ENCODE measurements around the gene PRKCQ. TPM values are rescaled to one million over a fixed set of nuclear protein-coding genes. Genes with fewer than 3 reads are reported as not detected.
"Not testable (repeated sequence)": the region's sequence is repeated elsewhere in the genome, so short reads cannot be mapped to it uniquely, and the experiment has no call there.

The PRKCQ gene
- total and polyA plus RNA-seq, 2 of the 13 experiments (the other 11 are each of a cell fraction or from before 2014, with no cell fraction given), result 0.13 to 0.35 TPM

DNA sequence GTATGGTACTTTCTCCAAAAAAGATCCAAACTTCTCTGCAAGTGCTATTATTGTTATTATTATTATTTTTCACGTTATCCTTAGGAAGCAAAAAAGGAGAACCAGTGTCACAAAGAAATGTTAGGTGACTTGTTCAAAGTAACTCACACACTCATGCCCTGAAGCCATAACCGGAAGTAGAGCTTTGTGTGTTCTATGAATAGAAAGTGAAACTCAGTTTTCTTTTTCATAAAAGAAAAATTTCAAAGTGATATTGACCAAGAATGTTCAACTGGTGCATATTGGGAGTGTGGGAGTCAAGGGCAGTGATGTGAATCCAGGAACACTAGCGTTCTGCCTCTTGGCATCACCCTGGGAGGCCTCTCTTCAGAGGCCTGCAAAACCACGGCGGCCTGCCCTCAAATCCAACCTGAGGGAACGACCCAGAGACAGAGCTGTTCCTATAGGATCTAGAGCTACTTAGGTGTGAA is 106.1 kb downstream of the PRKCQ start:
- Histone ChIP-seq H4K20me1 (ENCODE audit: insufficient read depth, low read length) (no peaks in the 10 kb centered on the region), H3K36me3 (replicated peaks in 1 of 2; ENCODE audit: control insufficient read depth in 1 of 2, insufficient read depth in 2 of 2, low read length in 2 of 2) (no peaks in the 10 kb centered on the region), H3K4me1 (ENCODE audit: insufficient read depth, low read length) (no peaks in the 10 kb centered on the region), H3K9me3 (ENCODE audit: low read length) (no peaks in the 10 kb centered on the region), H2AFZ (ENCODE audit: low read length) (no peak overlapping the region), H3K9ac (ENCODE audit: insufficient read depth, low read depth, low read length) (no peak overlapping the region), H3K4me3 (replicated peaks in 1 of 3; ENCODE audit: insufficient read depth in 1 of 3, low read depth in 2 of 3, low read length in 3 of 3) (no peak overlapping the region), H3K4me2 (ENCODE audit: low read depth, low read length) (peak overlapping the region; percentile 18; the same call in 1 of the 2 replicates), H3K79me2 (ENCODE audit: insufficient read depth, low read length) (no peaks in the 10 kb centered on the region), H3K27ac (ENCODE audit: extremely low read length, insufficient read depth, low read length) (no peak overlapping the region), H3K27me3 (ENCODE audit: control insufficient read depth in 1 of 2, insufficient read depth in 2 of 2, low read length in 2 of 2) (no peaks in the 10 kb centered on the region)
- FAIRE-seq (no peak), DNase-seq (ENCODE audit: low spot score) (no peak), ATAC-seq (no peak)
- intact Hi-C loops (cut with micrococcal nuclease; ENCODE audit: unreplicated experiment) (no loop called here), in situ Hi-C loops (cut with HindIII; ENCODE audit: extremely low pct_ligation_motif_present, low pct_unique_long_range_greater_than_20kb) (no loop called here)
- no peak for TF ChIP-seq SAFB2 (CRISPR knock-in tag; IDR thresholded peaks at IDR 0.05; ENCODE audit: borderline replicate concordance, low read depth)
- peak; percentile 22; the same call in 1 of the 2 replicates for TF ChIP-seq ZFY (CRISPR knock-in tag; IDR thresholded peaks at IDR 0.05)
- ChIA-PET CTCF (ENCODE audit: low intra/inter-chr PET ratio, low total read pairs) (no interaction called here), POLR2A (no interaction called here)
- no TSS peak for BruUV-seq (replicated peaks)
- 30% methylated on average over 6 of the region's 6 CpGs for WGBS (ENCODE audit: low lambda C conversion rate)

GRCh38 chr10:6473430-6473829 is 106.6 kb downstream of the PRKCQ start:
- H2AFZ ChIP-seq (ENCODE audit: low read length), result no peak overlapping the region
- BruUV-seq (replicated peaks), result no TSS peak

DNA sequence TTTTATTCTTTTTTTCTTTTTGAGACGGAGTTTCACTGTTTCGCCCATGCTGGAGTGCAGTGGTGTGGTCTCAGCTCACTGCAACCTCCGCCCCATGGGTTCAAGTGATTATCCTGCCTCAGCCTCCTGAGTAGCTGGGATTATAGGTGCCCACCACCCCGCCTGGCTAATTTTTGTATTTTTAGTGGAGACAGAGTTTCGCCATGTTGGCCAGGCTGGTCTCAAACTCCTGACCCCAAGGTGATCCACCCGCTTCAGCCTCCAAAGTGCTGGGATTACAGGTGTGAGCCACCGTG is 107.4 kb downstream of the PRKCQ start:
- H3K79me2 ChIP-seq (ENCODE audit: insufficient read depth, low read length); H3K36me3 ChIP-seq (replicated peaks in 1 of 2; ENCODE audit: control insufficient read depth in 1 of 2, insufficient read depth in 2 of 2, low read length in 2 of 2); H3K27me3 ChIP-seq (ENCODE audit: control insufficient read depth in 1 of 2, insufficient read depth in 2 of 2, low read length in 2 of 2); FAIRE-seq; intact Hi-C loops (cut with micrococcal nuclease; ENCODE audit: unreplicated experiment); H3K4me2 ChIP-seq (ENCODE audit: low read depth, low read length); H3K9me3 ChIP-seq (ENCODE audit: low read length); H3K4me1 ChIP-seq (ENCODE audit: insufficient read depth, low read length); ATAC-seq; CTCF ChIA-PET (ENCODE audit: low intra/inter-chr PET ratio, low total read pairs); H4K20me1 ChIP-seq (ENCODE audit: insufficient read depth, low read length); H3K27ac ChIP-seq (ENCODE audit: extremely low read length, insufficient read depth, low read length); H3K4me3 ChIP-seq (replicated peaks in 1 of 3; ENCODE audit: insufficient read depth in 1 of 3, low read depth in 2 of 3, low read length in 3 of 3); H2AFZ ChIP-seq (ENCODE audit: low read length); in situ Hi-C loops (cut with HindIII; ENCODE audit: extremely low pct_ligation_motif_present, low pct_unique_long_range_greater_than_20kb); BruUV-seq (replicated peaks); POLR2A ChIA-PET; DNase-seq (ENCODE audit: low spot score); H3K9ac ChIP-seq (ENCODE audit: insufficient read depth, low read depth, low read length): not testable (repeated sequence)
- WGBS (ENCODE audit: low lambda C conversion rate), result 64% methylated on average over 7 of the region's 7 CpGs

More at GRCh38 chr10:6473430-6473829, 106.6 kb downstream of the PRKCQ start:
- H3K79me2 ChIP-seq (ENCODE audit: insufficient read depth, low read length), result no peaks in the 10 kb centered on the region
- POLR2A ChIA-PET, result no interaction called here
- FAIRE-seq (no peak), ATAC-seq (no peak), DNase-seq (ENCODE audit: low spot score) (no peak)
- H3K4me3 ChIP-seq (replicated peaks in 1 of 3; ENCODE audit: insufficient read depth in 1 of 3, low read depth in 2 of 3, low read length in 3 of 3), result no peak overlapping the region
- no peak overlapping the region for H3K4me2 ChIP-seq (ENCODE audit: low read depth, low read length)
- in situ Hi-C loops (cut with HindIII; ENCODE audit: extremely low pct_ligation_motif_present, low pct_unique_long_range_greater_than_20kb), result no loop called here
- H3K9ac ChIP-seq (ENCODE audit: insufficient read depth, low read depth, low read length), result no peak overlapping the region
- H3K4me1 ChIP-seq (ENCODE audit: insufficient read depth, low read length), result no peaks in the 10 kb centered on the region
- H3K27ac ChIP-seq (ENCODE audit: extremely low read length, insufficient read depth, low read length), result no peak overlapping the region
- 44% methylated on average over 7 of the region's 7 CpGs for WGBS (ENCODE audit: low lambda C conversion rate)
- CTCF ChIA-PET (ENCODE audit: low intra/inter-chr PET ratio, low total read pairs), result no interaction called here
- no peaks in the 10 kb centered on the region for H3K36me3 ChIP-seq (replicated peaks in 1 of 2; ENCODE audit: control insufficient read depth in 1 of 2, insufficient read depth in 2 of 2, low read length in 2 of 2)
- TF ChIP-seq TAF15 (IDR thresholded peaks at IDR 0.05; ENCODE audit: low read depth, low read length, poor library complexity, severe bottlenecking) (no peak), ZNF639 (CRISPR knock-in tag; conservative IDR thresholded peaks at IDR 0.05) (no peak), HES4 (CRISPR knock-in tag; IDR thresholded peaks at IDR 0.05; ENCODE audit: borderline replicate concordance) (no peak), TOE1 (CRISPR knock-in tag; IDR thresholded peaks at IDR 0.05) (no peak), ZNF704 (CRISPR knock-in tag; IDR thresholded peaks at IDR 0.05; ENCODE audit: borderline replicate concordance) (no peak), REL (CRISPR knock-in tag; conservative IDR thresholded peaks at IDR 0.05) (no peak), ZNF670 (CRISPR knock-in tag; IDR thresholded peaks at IDR 0.05; ENCODE audit: borderline replicate concordance) (no peak)
- intact Hi-C loops (cut with micrococcal nuclease; ENCODE audit: unreplicated experiment), result no loop called here
- H3K27me3 ChIP-seq (ENCODE audit: control insufficient read depth in 1 of 2, insufficient read depth in 2 of 2, low read length in 2 of 2), result no peaks in the 10 kb centered on the region
- H3K9me3 ChIP-seq (ENCODE audit: low read length), result no peaks in the 10 kb centered on the region
- no peaks in the 10 kb centered on the region for H4K20me1 ChIP-seq (ENCODE audit: insufficient read depth, low read length)

Data from HepG2 (cell line).